PC-9 (cell line): ENCODE measurements around the gene SFMBT2. TPM values are rescaled to one million over a fixed set of nuclear protein-coding genes. Genes with fewer than 3 reads are reported as not detected.

Source experiments
- BruUV-seq: library from RNA; stranded (reverse); fragments of 400-500 nt; replicated peaks from 2 replicates; lab custom pipeline; 2021; lab: Mats Ljungman, UMichigan
- CTCF ChIA-PET: fragments of 300-600 bp; sonication (Branson Sonifier 250); formaldehyde crosslinking; loops from one replicate; lab custom pipeline; 2022; ENCODE audit warnings: antibody characterized with exemption; lab: Charles Lee
- POLR2A ChIA-PET: fragments of 300-600 bp; sonication (Branson Sonifier 250); formaldehyde crosslinking; loops from one replicate; lab custom pipeline; 2022; ENCODE audit warnings: antibody characterized with exemption; ENCODE audit not compliant: unreplicated experiment; lab: Charles Lee
- DNase-seq, 2 experiments: peaks; one replicate each; pipeline versions ENCODE4 v3.0.0 to v3.0.0-alpha.2; 2015 to 2022; ENCODE audit warnings: mixed read lengths in 1 of 2
- H2AFZ ChIP-seq: fragments of 200-600 bp; sonication (generic); 2 replicates; pipeline ENCODE4 v1.8.1; 2017; ENCODE audit warnings: antibody characterized with exemption
- H3F3A ChIP-seq: fragments of 200-600 bp; sonication (generic); 2 replicates; pipeline ENCODE4 v1.8.1; 2017; ENCODE audit warnings: antibody characterized with exemption, mild to moderate bottlenecking, low read depth; ENCODE audit not compliant: insufficient read depth
- H3K27ac ChIP-seq: fragments of 200-600 bp; sonication (generic); 2 replicates; pipeline ENCODE4 v1.6.1; 2016; ENCODE audit warnings: mixed run types
- H3K27me3 ChIP-seq: fragments of 200-600 bp; sonication (generic); 2 replicates; pipeline ENCODE4 v1.6.1; 2016; ENCODE audit warnings: low read depth, mixed run types; ENCODE audit not compliant: insufficient read depth
- H3K36me3 ChIP-seq: fragments of 200-600 bp; sonication (generic); 2 replicates; pipeline ENCODE4 v1.6.1; 2016; ENCODE audit warnings: low read depth, mixed run types
- H3K4me1 ChIP-seq: fragments of 200-600 bp; sonication (generic); replicated peaks from 2 replicates; pipeline ENCODE4 v1.6.1; 2016; ENCODE audit warnings: mixed run types; ENCODE audit not compliant: insufficient read depth
- H3K4me2 ChIP-seq: fragments of 200-600 bp; sonication (generic); 2 replicates; pipeline ENCODE4 v1.6.1; 2017; ENCODE audit warnings: mixed run types
- H3K4me3 ChIP-seq: fragments of 200-600 bp; sonication (generic); 2 replicates; pipeline ENCODE4 v1.6.1; 2016; ENCODE audit warnings: mixed run types
- H3K79me2 ChIP-seq: fragments of 200-600 bp; sonication (generic); 2 replicates; pipeline ENCODE4 v1.6.1; 2017; ENCODE audit warnings: low read depth, mixed run types
- H3K9me2 ChIP-seq: fragments of 200-600 bp; sonication (generic); 2 replicates; pipeline ENCODE4 v1.8.1; 2017; ENCODE audit warnings: mild to moderate bottlenecking; ENCODE audit not compliant: insufficient read depth
- H3K9me3 ChIP-seq: fragments of 200-600 bp; sonication (generic); 2 replicates; pipeline ENCODE4 v1.8.1; 2016; ENCODE audit warnings: low read depth; ENCODE audit not compliant: insufficient read depth
- H4K20me1 ChIP-seq: fragments of 200-600 bp; sonication (generic); 2 replicates; pipeline ENCODE4 v1.8.1; 2017; ENCODE audit not compliant: insufficient read depth
- CTCF ChIP-seq: fragments of 200-600 bp; sonication (generic); conservative IDR thresholded peaks from 2 replicates; pipeline ENCODE4 v1.6.1; 2017; ENCODE audit warnings: mixed run types, antibody characterized with exemption, mild to moderate bottlenecking, moderate library complexity
- EZH2 ChIP-seq: fragments of 200-600 bp; sonication (generic); IDR thresholded peaks from 2 replicates; pipeline ENCODE4 v1.8.0; 2017; ENCODE audit warnings: antibody characterized with exemption, low read depth
- intact Hi-C: fragments of 100-400 bp; cut with micrococcal nuclease; formaldehyde crosslinking; loops from one replicate; pipeline ENCODE4 v1.10.0; 2022; ENCODE audit not compliant: unreplicated experiment
- total RNA-seq: library from RNA; stranded (reverse); gene quantifications from 2 replicates; pipeline ENCODE4 v1.2.3, GENCODE V29; 2021

SFMBT2 gene
- total RNA-seq, 1 experiment from 2014 or later: 0.07 TPM

GRCh38 chr10:7296076-7296475, 114.8 kb downstream of the SFMBT2 start:
- TF ChIP-seq CTCF: no peak
- no peak for TF ChIP-seq EZH2
- Histone ChIP-seq H3K4me1 (no peaks in the 10 kb centered on the region), H3F3A (no peaks in the 10 kb centered on the region), H3K9me2 (no peaks in the 10 kb centered on the region), H3K79me2 (no peaks in the 10 kb centered on the region), H4K20me1 (no peaks in the 10 kb centered on the region), H3K9me3 (no peaks in the 10 kb centered on the region), H3K36me3 (no peaks in the 10 kb centered on the region), H3K27ac (no peak overlapping the region), H2AFZ (no peak overlapping the region), H3K4me2 (no peak overlapping the region), H3K27me3 (peaks cover 5% of the 10 kb centered on the region; the same call in 1 of the 2 replicates), H3K4me3 (no peak overlapping the region)
- intact Hi-C loops: no loop called here
- BruUV-seq: no TSS peak
- POLR2A ChIA-PET: no interaction called here
- no peak for DNase-seq
- CTCF ChIA-PET: no interaction called here

- Histone ChIP-seq H3K4me1 (no peaks in the 10 kb centered on the region), H3K27ac (no peak overlapping the region), H3K4me3 (no peak overlapping the region), H3K27me3 (no peaks in the 10 kb centered on the region; the same call in 1 of the 2 replicates), H4K20me1 (no peaks in the 10 kb centered on the region), H3K4me2 (no peak overlapping the region), H2AFZ (no peak overlapping the region), H3K79me2 (no peaks in the 10 kb centered on the region), H3K9me3 (no peaks in the 10 kb centered on the region), H3F3A (no peaks in the 10 kb centered on the region), H3K9me2 (no peaks in the 10 kb centered on the region), H3K36me3 (no peaks in the 10 kb centered on the region)
- ChIA-PET CTCF (no interaction called here), POLR2A (no interaction called here)
- TF ChIP-seq EZH2 (no peak), CTCF (no peak)
- intact Hi-C loops: no loop called here
- no peak for DNase-seq
- BruUV-seq: no TSS peak
These were observed 117.4 kb downstream of the SFMBT2 start for GRCh38 chr10:7293378-7293920.

GRCh38 chr10:7291487-7292270, 119.2 kb downstream of the SFMBT2 start:
- Histone ChIP-seq H3F3A (no peaks in the 10 kb centered on the region), H2AFZ (no peak overlapping the region), H3K4me1 (no peaks in the 10 kb centered on the region), H3K9me3 (no peaks in the 10 kb centered on the region), H3K79me2 (no peaks in the 10 kb centered on the region), H3K27me3 (no peaks in the 10 kb centered on the region; the same call in none of the 2 replicates), H3K4me2 (no peak overlapping the region), H4K20me1 (no peaks in the 10 kb centered on the region), H3K27ac (no peak overlapping the region), H3K4me3 (no peak overlapping the region), H3K36me3 (no peaks in the 10 kb centered on the region), H3K9me2 (no peaks in the 10 kb centered on the region)
- BruUV-seq: no TSS peak
- intact Hi-C loops: no loop called here
- CTCF ChIA-PET: no interaction called here
- no peak for TF ChIP-seq EZH2
- no peak for TF ChIP-seq CTCF
- POLR2A ChIA-PET: no interaction called here
- DNase-seq: no peak
